LNCaP clone FGC (cell line): ENCODE measurements around the gene WNT3.

Experiments used
- DNase-seq: peaks from one replicate; pipeline ENCODE4 v3.0.0-alpha.2; 2011; ENCODE audit warnings: low read depth
- H3K4me3 ChIP-seq: 2 replicates; pipeline ENCODE4 v1.5.1; 2011; ENCODE audit warnings: mild to moderate bottlenecking, low read depth, low read length, control low read depth
- CTCF ChIP-seq: IDR thresholded peaks from 2 replicates; pipeline ENCODE4 v1.5.1; 2012; ENCODE audit warnings: mild to moderate bottlenecking; ENCODE audit not compliant: control insufficient read depth, insufficient read depth; ENCODE audit errors: extremely low read depth

Gene WNT3

GRCh38 chr17:46777943-46778915, 40.3 kb downstream of the WNT3 start:
- TF ChIP-seq CTCF: no peak
- DNase-seq: no peak
- H3K4me3 ChIP-seq: no peak overlapping the region

- H3K4me3 ChIP-seq: no peak overlapping the region
- no peak for TF ChIP-seq CTCF
- no peak for DNase-seq
Measured at GRCh38 chr17:46776298-46777005, 42.0 kb downstream of the WNT3 start.

- TF ChIP-seq CTCF: no peak
- no peak overlapping the region for H3K4me3 ChIP-seq
- no peak for DNase-seq
Measured at GRCh38 chr17:46774108-46774737, 44.3 kb downstream of the WNT3 start.

- no peak for DNase-seq
- TF ChIP-seq CTCF: no peak
Measured at GRCh38 chr17:46773676-46774075, 44.8 kb downstream of the WNT3 start.

GRCh38 chr17:46773221-46773605, 45.3 kb downstream of the WNT3 start:
- TF ChIP-seq CTCF: no peak
- DNase-seq: no peak
- H3K4me3 ChIP-seq: no peak overlapping the region

More at GRCh38 chr17:46773676-46774075, 44.8 kb downstream of the WNT3 start:
- H3K4me3 ChIP-seq: no peak overlapping the region

GRCh38 chr17:46772475-46773220, 45.8 kb downstream of the WNT3 start:
- TF ChIP-seq CTCF: no peak
- no peak for DNase-seq
- H3K4me3 ChIP-seq: peak overlapping the region; percentile 54
